HG02970 (cell line): Measurements from ENCODE around the gene SEPHS2.
A peak's percentile ranks its signal among the peaks of the same experiment; 100 is the strongest.
"Not testable (repeated sequence)": the region's sequence is repeated elsewhere in the genome, so short reads cannot be mapped to it uniquely, and the experiment has no call there.

ENCODE experiments used
- ATAC-seq: cut with Tn5 transposase; IDR thresholded peaks from one replicate; pipeline ENCODE4 v1.9.1; 2021; ENCODE audit warnings: mild to moderate bottlenecking, moderate library complexity, moderate number of reproducible peaks; ENCODE audit not compliant: unreplicated experiment, low FRiP score

The SEPHS2 gene

GRCh38 chr16:30470632-30470995, 24.9 kb upstream of the SEPHS2 start:
- no peak for ATAC-seq

GRCh38 chr16:30470170-30470512, 24.5 kb upstream of the SEPHS2 start:
- no peak for ATAC-seq

GRCh38 chr16:30464078-30464477, 18.4 kb upstream of the SEPHS2 start:
- no peak for ATAC-seq

GRCh38 chr16:30461426-30461825, 15.8 kb upstream of the SEPHS2 start:
- not testable (repeated sequence) for ATAC-seq

- ATAC-seq: peak; percentile 19
Measured at GRCh38 chr16:30459456-30459855, 13.8 kb upstream of the SEPHS2 start.

- peak; percentile 50 for ATAC-seq
Measured at GRCh38 chr16:30458561-30459394, 13.1 kb upstream of the SEPHS2 start.

GRCh38 chr16:30457743-30458560, 12.3 kb upstream of the SEPHS2 start:
- no peak for ATAC-seq

- ATAC-seq: no peak
Measured at GRCh38 chr16:30457256-30457655, 11.6 kb upstream of the SEPHS2 start.

- ATAC-seq: no peak
Measured at GRCh38 chr16:30456302-30456701, 10.6 kb upstream of the SEPHS2 start.

- not testable (repeated sequence) for ATAC-seq
Measured at GRCh38 chr16:30452709-30453580, 7.3 kb upstream of the SEPHS2 start.

GRCh38 chr16:30449116-30449435, 3.4 kb upstream of the SEPHS2 start:
- no peak for ATAC-seq

- no peak for ATAC-seq
Measured at GRCh38 chr16:30447512-30448226, 2.0 kb upstream of the SEPHS2 start.

- no peak for ATAC-seq
Measured at GRCh38 chr16:30446203-30446595, 525 bp upstream of the SEPHS2 start.

- peak; percentile 7 for ATAC-seq
Measured at GRCh38 chr16:30445149-30445407, 596 bp downstream of the SEPHS2 start.

- ATAC-seq: no peak
Measured at GRCh38 chr16:30444231-30445148, 1.2 kb downstream of the SEPHS2 start.

- no peak for ATAC-seq
Measured at GRCh38 chr16:30443631-30444030, 2.0 kb downstream of the SEPHS2 start.

- ATAC-seq: no peak
Measured at GRCh38 chr16:30439720-30440348, 5.8 kb downstream of the SEPHS2 start.

GRCh38 chr16:30438835-30439234, 6.8 kb downstream of the SEPHS2 start:
- ATAC-seq: no peak

- ATAC-seq: no peak
Measured at GRCh38 chr16:30437511-30438046, 8.1 kb downstream of the SEPHS2 start.
